ENCODE data around the gene VSIG1.

Gene VSIG1

GRCh38 chrX:108068121-108068520 is 23.3 kb downstream of the VSIG1 start:
- no peak for DNase-seq

- no peak for DNase-seq
These were observed 26.0 kb downstream of the VSIG1 start for GRCh38 chrX:108070891-108071290.

GRCh38 chrX:108071578-108071977 is 26.7 kb downstream of the VSIG1 start:
- no peak for DNase-seq

- DNase-seq = no peak
These were observed 27.9 kb downstream of the VSIG1 start for GRCh38 chrX:108072746-108073145.

GRCh38 chrX:108081110-108081509 is 36.2 kb downstream of the VSIG1 start:
- no peak for DNase-seq

GRCh38 chrX:108087792-108088191 is 42.9 kb downstream of the VSIG1 start:
- no peak for DNase-seq

- DNase-seq = no peak
These were observed 43.6 kb downstream of the VSIG1 start for GRCh38 chrX:108088511-108088910.

- DNase-seq = no peak
These were observed 45.8 kb downstream of the VSIG1 start for GRCh38 chrX:108090491-108091263.

- DNase-seq = peak; percentile 90
These were observed 46.5 kb downstream of the VSIG1 start, which contains the start of the genes ATG4A and PSMD10 for GRCh38 chrX:108091264-108091877. Gene ATG4A (plus strand): TSS chrX:108091778. CDS start chrX:108091827, 49 bp downstream. Gene PSMD10 (minus strand): TSS chrX:108091542. CDS start chrX:108091520, 22 bp downstream.

- DNase-seq = peak; percentile 31
These were observed 47.0 kb downstream of the VSIG1 start for GRCh38 chrX:108091878-108092291.

GRCh38 chrX:108097380-108097779 is 52.5 kb downstream of the VSIG1 start:
- no peak for DNase-seq

- DNase-seq = no peak
These were observed 60.6 kb downstream of the VSIG1 start for GRCh38 chrX:108105473-108105872.

- DNase-seq = no peak
These were observed 69.7 kb downstream of the VSIG1 start for GRCh38 chrX:108114541-108114940.

GRCh38 chrX:108117988-108118387 is 73.1 kb downstream of the VSIG1 start:
- DNase-seq = no peak

- DNase-seq = no peak
These were observed 76.4 kb downstream of the VSIG1 start for GRCh38 chrX:108121291-108121690.

GRCh38 chrX:108122748-108123147 is 77.9 kb downstream of the VSIG1 start:
- no peak for DNase-seq

- no peak for DNase-seq
These were observed 78.9 kb downstream of the VSIG1 start for GRCh38 chrX:108123591-108124366.

- DNase-seq = no peak
These were observed 81.8 kb downstream of the VSIG1 start for GRCh38 chrX:108126661-108127060.

GRCh38 chrX:108127152-108127551 is 82.3 kb downstream of the VSIG1 start:
- no peak for DNase-seq
